ENCODE measurements around the gene HOXB1.

Gene HOXB1

DNA sequence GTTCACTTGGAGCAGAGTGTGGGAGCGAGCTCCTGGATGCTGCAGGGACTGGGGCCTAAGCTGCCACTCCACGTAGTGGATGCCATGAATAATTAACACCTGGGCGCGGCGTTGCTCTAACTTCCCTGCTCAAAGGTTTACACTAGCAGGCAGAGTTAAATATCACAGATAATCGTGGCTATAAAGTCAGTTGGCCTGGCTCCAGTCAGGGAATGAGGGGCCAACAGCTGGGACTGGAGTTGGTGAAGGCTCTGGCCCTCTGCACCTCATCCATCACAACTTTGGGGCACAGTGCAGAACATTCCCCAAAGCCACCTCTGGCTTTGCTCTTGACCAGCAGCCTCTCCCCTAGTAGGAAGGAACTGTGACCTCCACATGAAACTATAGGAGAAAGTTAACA, 36.4 kb upstream of the HOXB1 start:
- no peak for DNase-seq

GRCh38 chr17:48566717-48567116, 35.9 kb upstream of the HOXB1 start:
- DNase-seq: no peak

- no peak for DNase-seq
These were observed 35.3 kb upstream of the HOXB1 start for GRCh38 chr17:48565925-48566710.

DNA sequence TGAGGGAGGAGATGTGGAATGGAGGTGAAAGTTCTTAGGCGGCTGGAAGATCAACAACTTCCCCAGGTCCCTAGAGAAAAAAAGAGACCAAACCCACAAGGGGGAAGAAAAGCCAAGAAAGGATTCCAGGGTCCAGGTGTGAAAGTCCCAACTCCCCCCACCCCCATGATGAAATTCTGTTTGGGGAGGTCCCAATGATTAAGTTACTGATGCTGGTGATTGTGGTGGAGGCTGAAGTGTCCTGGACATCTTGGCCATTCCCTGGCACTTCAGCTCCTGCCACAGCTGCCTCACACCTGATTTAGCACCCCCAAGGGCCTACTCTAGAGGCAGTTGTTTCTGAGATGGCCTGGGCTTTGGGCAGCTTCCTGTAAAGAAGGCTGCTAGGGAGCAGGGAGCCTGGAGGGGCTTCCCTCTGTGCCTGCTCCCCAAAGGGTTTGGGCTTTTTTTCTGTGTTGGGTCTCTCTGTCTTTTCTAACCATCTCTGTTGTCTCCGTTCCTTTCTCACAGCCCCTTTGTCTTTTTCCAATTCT, 34.3 kb upstream of the HOXB1 start:
- DNase-seq: no peak

GRCh38 chr17:48564188-48565021, 33.6 kb upstream of the HOXB1 start:
- DNase-seq: no peak

DNA sequence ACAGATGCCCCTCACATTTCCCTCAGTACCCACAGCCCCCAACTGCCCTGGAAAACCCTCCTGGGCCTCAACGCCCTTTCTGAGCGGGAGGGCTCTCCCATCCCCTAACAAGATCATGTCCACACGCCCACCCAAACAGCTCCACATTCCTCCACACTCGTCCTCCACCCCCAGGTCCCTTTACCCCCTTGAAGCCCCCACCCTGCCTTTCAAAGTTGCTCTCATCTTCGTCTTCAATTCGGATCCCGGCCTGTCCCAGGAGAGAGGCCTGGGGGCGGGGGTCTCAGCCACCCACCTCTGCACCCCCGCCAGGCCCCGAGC, 33.0 kb upstream of the HOXB1 start:
- DNase-seq: no peak

- no peak for DNase-seq
These were observed 32.6 kb upstream of the HOXB1 start for GRCh38 chr17:48563385-48563838.

DNA sequence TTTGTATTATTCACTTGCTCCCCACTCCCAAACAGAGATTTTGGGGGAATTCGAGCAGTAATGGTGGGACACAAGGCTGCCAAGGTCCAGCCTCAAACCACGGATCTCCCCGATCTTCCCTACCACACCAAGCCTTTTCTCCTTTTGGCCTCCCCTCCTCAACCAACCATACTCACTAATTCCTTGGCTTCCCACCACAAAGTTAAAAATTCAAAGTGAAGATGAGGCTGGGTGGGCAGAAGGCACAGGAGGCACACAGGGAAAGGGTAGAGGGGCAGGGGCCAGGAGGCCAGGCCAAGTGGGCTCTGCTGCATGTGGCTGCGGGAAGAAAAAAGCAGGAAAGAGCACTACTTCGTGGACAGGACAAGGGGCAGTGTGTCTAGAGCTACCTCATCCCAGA, 32.1 kb upstream of the HOXB1 start:
- no peak for DNase-seq

- no peak for DNase-seq
These were observed 31.3 kb upstream of the HOXB1 start for GRCh38 chr17:48561884-48562810.

GRCh38 chr17:48559840-48560817, 29.3 kb upstream of the HOXB1 start:
- no peak for DNase-seq

- DNase-seq: no peak
These were observed 28.5 kb upstream of the HOXB1 start for GRCh38 chr17:48559122-48559839.

DNA sequence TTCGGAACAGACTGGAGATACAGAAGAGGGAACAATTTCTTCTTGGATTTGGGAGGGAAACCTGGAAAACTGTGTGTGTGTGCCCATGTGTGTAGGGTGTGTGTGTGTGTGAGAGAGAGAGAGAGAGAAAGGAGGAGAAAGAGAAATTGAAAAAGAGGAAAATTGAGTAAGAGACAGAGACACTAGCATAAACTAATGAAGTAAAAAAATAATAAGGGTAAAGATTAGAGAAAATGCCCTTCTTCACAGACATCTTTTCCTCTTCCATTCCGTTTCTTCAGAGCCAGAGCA, 28.0 kb upstream of the HOXB1 start:
- DNase-seq: no peak

DNA sequence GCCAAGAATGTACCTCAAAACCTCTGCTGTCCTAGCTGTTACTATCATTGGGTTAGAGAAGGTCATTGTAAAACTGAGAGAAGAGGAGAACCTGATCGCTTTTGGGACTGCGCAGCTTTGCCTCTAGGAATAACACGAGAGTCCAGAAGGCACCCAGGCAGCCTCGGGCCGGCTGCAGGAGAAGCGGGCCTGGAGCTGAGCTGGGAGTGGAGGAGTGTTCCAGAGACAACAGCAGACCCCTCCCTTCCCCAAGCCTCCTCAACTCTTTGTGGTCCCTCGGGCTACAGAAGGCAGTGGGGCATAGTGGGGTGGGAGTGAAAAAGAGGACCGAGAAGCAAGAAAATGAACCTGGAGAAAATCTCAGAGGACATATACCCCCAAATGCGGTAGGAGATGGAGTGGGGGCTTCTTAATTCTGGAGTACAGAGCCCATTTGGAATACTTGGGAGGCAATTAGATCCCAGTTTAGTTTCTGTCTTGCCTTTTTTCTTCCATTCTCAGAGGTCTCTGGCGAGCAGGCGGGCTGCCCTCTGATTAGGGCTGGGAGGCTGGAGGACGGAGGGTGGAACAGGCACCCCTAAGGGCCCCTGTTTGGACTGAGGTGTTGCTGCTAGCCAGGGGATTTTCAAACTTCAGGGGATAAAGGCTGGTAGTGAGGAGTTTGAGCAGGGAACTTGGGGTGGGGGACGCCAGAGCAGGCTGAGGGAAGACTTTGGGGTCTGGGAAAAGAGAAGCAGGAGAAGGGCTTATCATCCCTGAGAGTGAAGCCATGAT, 27.4 kb upstream of the HOXB1 start:
- DNase-seq: no peak

DNA sequence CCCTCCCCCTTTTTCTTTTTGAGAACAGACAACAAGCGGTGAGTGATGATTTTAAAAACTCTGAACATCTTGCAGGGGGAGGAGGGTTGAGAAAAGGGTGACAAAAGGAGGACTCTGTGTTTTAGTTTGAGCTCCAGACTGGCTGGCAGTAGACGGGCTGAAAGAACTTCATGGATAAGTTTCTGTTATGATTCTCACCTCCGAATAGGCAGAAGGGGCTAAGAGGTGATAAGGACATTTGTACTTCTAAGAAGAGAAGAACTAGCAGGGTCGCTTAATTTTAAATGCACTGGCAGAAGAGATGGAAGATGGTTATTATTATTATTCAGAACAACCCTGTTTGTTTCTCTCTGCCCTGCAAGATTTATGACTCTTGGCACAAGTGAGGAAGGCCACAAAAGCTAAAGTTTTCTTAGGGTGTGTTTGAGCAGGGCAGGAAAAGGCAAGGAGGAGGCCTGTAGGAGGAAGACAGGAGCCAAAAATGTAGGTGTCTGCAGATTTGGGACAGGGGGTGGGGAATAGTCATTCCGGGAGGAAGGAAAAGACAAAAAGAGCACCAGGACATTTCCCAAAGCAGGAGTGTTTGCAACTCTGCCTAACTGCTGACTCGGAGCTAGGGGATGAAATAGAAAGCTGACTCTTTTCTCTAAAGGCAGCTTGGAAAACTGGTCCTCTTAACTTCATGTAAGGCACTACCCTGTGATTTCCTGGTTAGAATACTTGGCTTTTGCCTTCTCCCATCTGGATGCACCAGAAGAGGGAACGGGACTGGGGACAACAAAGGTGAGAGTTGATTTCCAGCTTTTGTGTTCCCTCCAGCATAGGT, 26.0 kb upstream of the HOXB1 start:
- no peak for DNase-seq

DNA sequence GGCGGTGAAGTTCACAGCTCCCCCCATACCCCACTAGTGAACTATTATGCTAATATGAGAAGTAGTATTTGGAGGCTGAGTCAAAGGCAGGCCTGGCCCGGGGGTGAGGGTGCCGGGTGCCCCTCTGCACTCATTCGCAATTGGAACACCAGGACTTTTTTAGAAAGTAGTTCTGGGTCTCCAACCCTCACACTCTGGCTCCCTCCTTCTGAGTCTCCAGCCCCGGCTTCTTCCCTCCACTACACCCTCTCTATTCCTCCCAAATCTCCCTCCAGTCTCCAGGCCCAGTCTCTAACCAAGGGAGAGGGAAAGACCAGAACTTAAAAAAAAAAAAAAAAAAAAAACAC, 25.4 kb upstream of the HOXB1 start:
- no peak for DNase-seq

DNA sequence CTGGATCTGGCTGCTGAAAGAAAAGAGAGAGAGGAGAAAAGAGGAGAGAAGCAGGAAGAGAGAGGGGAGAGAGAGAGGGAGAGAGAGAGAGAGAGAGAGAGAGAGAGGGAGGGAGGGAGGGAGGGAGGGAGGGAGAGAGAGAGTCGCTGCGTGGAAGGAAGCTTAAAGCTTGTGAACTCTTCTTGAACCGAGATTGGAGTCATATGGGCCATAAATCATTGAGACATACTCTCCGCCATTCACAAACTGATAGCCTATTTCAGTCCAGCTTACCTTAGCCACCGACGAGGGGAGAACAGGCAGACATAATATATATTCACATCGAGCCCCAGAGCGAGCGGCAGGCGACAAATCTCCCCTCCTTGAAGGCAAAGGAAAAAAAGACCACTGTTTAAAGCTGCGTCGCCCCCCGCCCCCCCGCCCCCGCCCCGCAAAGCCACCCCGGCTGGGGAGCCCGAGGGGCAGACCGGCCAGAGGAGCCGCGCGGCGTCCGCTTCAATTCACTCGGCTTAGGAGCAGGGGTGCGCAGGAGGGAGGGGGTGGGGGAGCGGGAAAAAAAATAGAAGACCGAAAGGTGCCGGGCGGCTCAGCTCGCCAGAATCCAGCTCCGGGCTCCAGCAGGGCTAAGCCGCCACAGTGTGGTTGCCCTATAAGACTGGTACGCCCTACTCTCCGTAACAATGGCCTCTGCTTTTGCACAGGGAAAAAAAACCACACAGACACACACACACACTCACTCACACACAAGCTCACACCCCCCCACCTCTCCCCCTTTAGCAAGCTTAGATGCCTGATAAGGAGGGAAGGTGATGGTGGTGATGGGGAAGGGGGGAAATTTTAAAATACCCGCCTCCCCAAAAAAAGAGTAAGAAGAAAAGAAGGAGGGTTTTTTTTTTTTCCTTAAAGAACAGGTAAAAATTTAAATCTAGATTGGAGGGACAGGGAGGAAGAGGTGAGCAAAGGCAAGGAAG, 24.7 kb upstream of the HOXB1 start:
- DNase-seq: peak; percentile 16

- DNase-seq: no peak
These were observed 23.8 kb upstream of the HOXB1 start for GRCh38 chr17:48554412-48555257.

Measured in stimulated activated CD4-positive, alpha-beta T cell treated with anti-CD3 and anti-CD28 coated beads, Interleukin-1b, Interleukin-23, amount 100 ng/mL, for 48 hours (primary cell).